ENCODE data around the gene MON1B.
"Not testable (repeated sequence)": the region's sequence is repeated elsewhere in the genome, so short reads cannot be mapped to it uniquely, and the experiment has no call there.

MON1B gene

DNA sequence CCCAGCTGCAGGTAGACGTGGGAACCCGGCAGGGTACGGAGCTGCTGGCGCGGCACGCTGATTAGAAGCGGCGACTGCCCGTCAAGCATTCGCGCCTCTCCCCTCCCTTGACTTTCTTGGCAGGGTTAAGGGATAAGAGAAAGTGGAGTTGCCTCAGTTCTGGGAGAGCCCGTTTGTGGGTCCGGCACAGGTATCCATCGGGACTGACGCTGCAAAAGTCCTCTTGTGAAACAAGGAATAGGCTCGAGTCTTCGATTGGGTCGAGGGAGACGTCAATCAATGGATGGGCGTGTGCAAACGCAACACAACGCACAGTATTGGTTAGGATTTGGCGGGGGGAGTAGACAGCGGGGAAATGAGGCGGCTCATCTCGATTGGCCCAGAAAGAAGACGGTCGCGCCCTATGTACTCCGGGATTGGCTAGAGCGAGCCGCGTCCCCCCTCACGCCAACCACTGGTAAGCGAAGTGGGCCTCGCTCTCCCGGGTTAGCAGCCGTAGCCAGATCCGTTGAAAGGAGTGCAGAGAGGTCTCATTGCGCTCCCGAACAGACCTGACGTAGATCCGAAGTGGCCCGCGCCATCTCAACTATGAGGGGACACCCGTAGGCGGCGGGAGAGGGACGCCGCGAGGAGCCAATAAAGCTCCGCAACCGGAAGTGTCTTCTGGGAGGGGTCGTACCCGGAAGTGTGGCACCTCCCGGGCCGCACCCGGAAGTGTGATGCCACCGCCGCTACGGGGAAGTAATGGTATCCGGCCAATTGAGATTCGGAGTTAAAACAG, at the start of gene MON1B:
MON1B (plus strand) TSS at position 713 of the 781 bp plus-strand sequence. CDS start 296 bp downstream, outside the sequence.
- peak; percentile 99 for DNase-seq

- DNase-seq = no peak
Observed at GRCh38 chr16:77143364-77143763, 47.6 kb upstream of the MON1B start.

DNA sequence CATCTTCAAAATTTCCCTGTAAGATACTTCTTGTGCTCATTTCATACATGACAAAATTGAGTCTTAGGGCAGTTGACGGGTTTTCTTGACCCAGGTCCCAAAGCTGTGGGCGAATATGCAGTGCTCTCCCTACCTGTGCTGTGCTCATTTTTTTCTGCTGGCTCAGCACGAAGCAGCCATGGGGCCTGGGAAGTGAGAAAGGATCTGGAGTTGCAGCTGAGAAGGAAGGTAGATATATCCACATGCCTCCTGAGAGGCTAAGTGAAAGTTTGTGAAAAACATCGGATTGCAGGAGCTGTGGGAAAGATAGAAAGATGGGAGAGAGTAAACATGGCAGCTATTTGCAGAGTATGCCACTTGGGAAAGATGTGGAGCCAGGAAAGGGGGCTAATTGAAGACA, 42.9 kb upstream of the MON1B start:
- no peak for DNase-seq

DNA sequence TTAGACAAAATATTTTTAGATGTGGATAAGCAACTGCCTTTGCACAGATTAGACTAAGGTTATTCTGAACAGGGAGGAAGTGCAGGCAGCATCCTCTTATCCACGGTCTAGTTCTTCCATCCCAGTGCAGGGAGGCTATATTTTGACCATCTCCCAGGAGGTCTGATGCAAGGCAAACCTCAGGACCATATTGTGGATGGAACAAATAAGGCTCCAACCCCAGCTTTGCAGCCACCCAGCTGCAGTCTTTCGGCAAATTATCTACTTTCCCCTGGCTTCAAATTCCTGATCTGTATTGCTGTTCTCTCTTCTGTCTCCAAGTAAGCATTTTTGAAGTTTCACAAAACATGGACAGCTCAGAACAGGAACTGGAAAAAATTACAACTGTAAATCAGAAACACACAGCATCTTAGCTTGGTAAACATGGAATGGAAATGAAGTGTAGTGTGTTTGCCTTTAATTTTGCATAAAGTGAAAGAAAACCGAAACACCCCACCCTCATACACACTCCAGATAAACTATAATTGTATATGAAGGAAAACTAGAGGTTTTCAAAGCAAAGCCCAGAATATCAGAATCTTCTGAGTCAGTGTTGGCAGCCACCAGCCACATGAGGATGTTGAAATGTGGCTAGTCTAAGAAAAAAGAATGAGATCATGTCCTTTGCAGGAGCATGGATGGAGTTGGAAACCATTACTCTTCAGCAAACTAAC, 33.5 kb upstream of the MON1B start:
- DNase-seq = peak; percentile 16

GRCh38 chr16:77158293-77158692, 32.7 kb upstream of the MON1B start:
- DNase-seq = no peak

DNA sequence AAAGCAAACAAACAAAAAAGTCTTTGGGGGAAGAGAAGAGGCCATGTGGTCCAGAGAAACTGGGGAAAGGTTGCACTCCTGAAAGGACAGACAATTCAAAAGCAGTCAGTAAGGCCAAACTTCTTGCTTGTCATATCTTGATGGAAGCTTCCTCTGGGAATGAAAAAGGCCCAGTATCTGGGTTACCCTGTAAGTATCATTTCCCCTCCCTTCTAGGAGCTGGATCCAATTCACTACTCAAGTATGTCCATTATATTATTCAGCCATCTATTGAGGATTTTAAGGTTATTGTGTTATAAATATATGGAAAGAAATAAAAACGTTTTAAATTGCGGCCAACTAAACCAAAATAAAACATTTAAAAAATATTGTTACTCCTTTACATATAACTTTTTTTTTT, 26.0 kb upstream of the MON1B start:
- DNase-seq = no peak

GRCh38 chr16:77165536-77166236, 25.3 kb upstream of the MON1B start:
- DNase-seq = not testable (repeated sequence)

GRCh38 chr16:77166726-77167125, 24.3 kb upstream of the MON1B start:
- DNase-seq = no peak

- DNase-seq = no peak
Observed at GRCh38 chr16:77168901-77169300, 22.1 kb upstream of the MON1B start.

GRCh38 chr16:77169650-77170236, 21.2 kb upstream of the MON1B start:
- DNase-seq = peak; percentile 54

DNA sequence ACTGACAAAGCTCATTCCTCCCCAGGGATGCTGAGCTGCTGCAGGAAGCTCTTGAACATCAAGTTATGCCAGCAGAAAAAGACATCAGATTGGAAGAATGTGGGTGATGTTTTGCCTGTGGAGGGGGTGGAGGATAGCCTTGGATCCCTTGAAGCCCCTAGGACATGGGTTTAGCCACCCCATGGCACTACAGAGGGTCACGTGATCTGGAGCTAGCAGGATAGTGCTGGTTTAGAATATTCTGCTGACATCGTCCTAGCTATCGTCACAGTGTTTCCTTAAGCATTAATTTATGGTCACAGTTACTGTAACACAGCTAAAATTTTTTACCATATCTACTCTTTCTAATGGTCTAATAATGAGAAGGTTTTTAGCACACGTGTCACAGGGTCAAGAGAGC, 20.2 kb upstream of the MON1B start:
- DNase-seq = no peak

- DNase-seq = peak; percentile 59
Observed at GRCh38 chr16:77171745-77172635, 19.0 kb upstream of the MON1B start.

- no peak for DNase-seq
Observed at GRCh38 chr16:77172951-77173350, 18.0 kb upstream of the MON1B start.

GRCh38 chr16:77183137-77183536, 7.9 kb upstream of the MON1B start:
- no peak for DNase-seq

DNA sequence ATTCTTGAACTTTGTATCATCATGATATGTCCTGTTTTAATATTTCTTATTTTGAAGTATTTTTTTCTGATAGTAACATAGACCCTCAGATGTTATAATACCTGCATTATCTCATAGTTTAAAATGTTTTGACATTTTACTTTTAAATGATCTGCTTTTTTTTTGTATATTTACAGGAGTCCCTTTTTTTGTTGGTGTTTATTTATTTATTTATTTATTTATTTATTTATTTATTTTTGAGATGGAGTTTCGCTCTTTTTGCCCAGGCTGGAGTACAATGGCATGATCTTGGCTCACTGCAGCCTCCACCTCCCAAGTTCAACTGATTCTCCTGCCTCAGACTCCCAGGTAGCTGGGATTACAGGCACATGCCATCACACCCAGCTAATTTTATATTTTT, 4.7 kb upstream of the MON1B start:
- DNase-seq = not testable (repeated sequence)

DNA sequence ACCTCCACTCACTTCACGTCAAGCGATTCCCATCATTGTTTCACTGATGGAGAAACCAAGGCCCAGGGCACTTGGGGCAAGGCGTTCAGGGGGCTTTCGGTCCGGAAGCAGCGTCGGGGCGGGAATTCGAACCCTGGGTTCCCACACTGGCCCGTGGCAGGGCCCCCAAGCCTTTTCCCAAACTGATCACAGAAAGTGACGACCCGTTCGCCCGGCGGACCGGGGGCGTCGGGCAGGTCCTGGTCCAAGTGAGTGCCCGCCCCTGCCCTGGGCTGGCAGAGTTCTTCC, 856 bp upstream of the MON1B start:
- no peak for DNase-seq

DNA sequence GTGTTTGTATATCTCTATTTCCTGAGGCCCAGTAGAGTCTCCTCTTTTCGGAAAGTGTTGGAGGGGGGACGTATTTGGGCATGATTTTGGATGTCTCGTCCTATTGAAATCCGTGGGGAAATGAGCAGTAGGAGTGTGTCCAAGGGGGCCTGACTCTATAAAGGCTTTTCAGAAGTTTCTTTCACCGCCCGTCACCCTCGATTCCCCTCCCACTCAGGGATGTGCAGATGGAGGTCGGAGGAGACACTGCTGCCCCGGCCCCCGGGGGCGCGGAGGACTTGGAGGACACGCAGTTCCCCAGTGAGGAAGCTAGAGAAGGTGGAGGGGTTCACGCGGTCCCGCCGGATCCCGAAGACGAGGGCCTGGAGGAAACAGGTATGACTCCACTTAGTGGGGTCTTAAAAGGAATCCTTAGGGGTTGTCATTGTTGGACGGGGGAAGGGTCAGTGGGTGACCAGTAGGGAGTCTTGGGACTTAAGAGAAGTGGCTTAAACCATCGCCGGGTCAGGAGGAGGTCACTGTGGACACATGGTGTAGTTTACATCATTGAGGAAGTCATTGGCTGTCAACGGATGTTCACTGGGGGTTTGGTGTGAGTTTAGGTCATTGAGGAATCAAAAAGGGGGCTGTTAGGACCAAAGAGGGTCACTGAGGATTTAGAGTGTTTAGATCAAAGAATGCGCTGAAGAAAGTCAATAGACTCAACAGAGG, 424 bp downstream of the MON1B start:
- peak; percentile 78 for DNase-seq

DNA sequence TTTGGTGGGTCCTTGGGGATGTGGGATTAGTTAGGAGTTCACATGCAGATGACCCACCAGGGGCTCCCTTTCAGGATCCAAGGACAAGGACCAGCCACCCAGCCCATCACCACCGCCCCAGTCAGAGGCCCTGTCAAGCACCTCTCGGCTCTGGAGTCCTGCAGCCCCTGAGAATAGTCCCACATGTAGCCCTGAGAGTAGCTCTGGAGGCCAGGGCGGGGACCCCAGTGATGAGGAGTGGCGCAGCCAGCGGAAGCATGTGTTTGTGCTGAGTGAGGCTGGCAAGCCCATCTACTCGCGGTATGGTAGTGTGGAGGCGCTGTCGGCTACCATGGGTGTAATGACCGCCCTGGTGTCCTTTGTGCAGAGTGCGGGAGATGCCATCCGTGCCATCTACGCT, 2.4 kb downstream of the MON1B start:
- no peak for DNase-seq

DNA sequence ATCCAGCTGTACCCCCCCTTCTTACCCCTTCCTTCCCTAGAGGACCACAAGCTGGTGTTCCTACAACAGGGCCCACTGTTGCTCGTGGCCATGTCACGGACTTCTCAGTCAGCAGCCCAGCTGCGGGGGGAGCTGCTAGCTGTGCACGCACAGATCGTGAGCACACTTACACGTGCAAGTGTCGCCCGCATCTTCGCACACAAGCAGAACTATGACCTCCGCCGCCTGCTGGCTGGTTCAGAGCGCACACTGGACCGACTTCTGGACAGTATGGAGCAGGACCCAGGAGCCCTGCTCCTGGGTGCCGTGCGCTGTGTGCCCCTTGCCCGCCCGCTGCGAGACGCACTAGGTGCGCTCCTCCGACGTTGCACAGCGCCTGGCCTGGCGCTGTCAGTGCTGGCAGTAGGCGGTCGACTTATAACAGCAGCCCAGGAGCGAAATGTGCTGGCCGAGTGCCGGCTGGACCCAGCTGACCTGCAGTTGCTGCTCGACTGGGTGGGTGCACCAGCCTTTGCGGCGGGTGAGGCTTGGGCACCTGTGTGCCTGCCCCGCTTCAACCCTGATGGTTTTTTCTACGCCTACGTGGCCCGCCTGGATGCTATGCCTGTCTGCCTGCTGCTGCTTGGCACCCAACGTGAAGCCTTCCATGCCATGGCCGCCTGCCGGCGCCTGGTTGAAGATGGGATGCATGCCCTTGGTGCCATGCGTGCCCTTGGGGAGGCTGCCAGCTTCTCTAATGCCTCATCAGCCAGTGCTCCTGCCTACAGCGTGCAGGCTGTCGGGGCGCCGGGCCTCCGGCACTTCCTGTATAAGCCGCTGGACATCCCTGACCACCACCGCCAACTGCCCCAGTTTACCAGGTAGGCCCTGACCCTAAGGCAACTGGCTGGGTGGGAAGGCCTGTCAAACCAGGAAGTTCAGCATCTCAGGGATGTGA, 3.6 kb downstream of the MON1B start:
- DNase-seq = no peak

- DNase-seq = no peak
Observed at GRCh38 chr16:77195411-77195810, 4.4 kb downstream of the MON1B start.

DNA sequence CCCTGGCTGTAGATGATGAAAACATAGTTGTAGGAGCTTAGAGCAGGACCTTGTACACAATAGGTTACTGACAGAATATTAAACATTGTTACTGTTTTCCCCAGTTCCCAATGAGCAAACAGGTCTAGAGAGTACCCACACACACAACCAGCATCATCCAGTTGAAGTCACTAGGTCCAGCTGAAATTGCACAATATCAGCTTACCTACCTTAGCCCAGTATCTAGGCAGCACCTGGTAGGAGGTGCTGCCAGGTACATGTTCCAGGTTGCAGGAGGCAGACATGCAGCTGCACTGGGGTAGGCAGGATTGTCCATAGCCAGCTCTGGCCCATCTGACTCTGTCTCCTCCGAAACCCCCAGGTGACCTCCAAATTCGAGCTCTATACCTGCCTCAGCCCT, 6.8 kb downstream of the MON1B start:
- DNase-seq = no peak
